Measurements from ENCODE around the gene TLE3.

GRCh38 chr15:70059476-70060213, 38.1 kb downstream of the TLE3 start:
- TF ChIP-seq, protein P1, sequence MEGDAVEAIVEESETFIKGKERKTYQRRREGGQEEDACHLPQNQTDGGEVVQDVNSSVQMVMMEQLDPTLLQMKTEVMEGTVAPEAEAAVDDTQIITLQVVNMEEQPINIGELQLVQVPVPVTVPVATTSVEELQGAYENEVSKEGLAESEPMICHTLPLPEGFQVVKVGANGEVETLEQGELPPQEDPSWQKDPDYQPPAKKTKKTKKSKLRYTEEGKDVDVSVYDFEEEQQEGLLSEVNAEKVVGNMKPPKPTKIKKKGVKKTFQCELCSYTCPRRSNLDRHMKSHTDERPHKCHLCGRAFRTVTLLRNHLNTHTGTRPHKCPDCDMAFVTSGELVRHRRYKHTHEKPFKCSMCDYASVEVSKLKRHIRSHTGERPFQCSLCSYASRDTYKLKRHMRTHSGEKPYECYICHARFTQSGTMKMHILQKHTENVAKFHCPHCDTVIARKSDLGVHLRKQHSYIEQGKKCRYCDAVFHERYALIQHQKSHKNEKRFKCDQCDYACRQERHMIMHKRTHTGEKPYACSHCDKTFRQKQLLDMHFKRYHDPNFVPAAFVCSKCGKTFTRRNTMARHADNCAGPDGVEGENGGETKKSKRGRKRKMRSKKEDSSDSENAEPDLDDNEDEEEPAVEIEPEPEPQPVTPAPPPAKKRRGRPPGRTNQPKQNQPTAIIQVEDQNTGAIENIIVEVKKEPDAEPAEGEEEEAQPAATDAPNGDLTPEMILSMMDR (optimal IDR thresholded peaks at IDR 0.05 in 1 of 3, IDR thresholded peaks at IDR 0.05 in 1 of 3, conservative IDR thresholded peaks at IDR 0.05 in 1 of 3; ENCODE audit: extremely low read depth in 1 of 3, insufficient read depth in 2 of 3, low read length in 3 of 3) = no peak
- TF ChIP-seq EZH2 (IDR thresholded peaks at IDR 0.05; ENCODE audit: low read length) = no peak
